ENCODE data around the gene GOLT1A.

The GOLT1A gene

GRCh38 chr1:204180133-204180532, 33.7 kb downstream of the GOLT1A start:
- H3K4me3 ChIP-seq (replicated peaks; ENCODE audit: low read depth, low read length): no peak overlapping the region
- DNase-seq (ENCODE audit: low read depth): no peak
- no peak for TF ChIP-seq CTCF (IDR thresholded peaks at IDR 0.05; ENCODE audit: low read length, missing control alignments)

GRCh38 chr1:204178487-204179281, 35.1 kb downstream of the GOLT1A start:
- DNase-seq (ENCODE audit: low read depth): no peak
- no peak overlapping the region for H3K4me3 ChIP-seq (replicated peaks; ENCODE audit: low read depth, low read length)
- no peak for TF ChIP-seq CTCF (IDR thresholded peaks at IDR 0.05; ENCODE audit: low read length, missing control alignments)

- DNase-seq (ENCODE audit: low read depth): no peak
Observed at GRCh38 chr1:204177133-204177532, 36.7 kb downstream of the GOLT1A start.

GRCh38 chr1:204176049-204176448, 37.7 kb downstream of the GOLT1A start:
- no peak overlapping the region for H3K4me3 ChIP-seq (replicated peaks; ENCODE audit: low read depth, low read length)
- no peak for TF ChIP-seq CTCF (IDR thresholded peaks at IDR 0.05; ENCODE audit: low read length, missing control alignments)
- DNase-seq (ENCODE audit: low read depth): no peak

More at GRCh38 chr1:204177133-204177532, 36.7 kb downstream of the GOLT1A start:
- no peak overlapping the region for H3K4me3 ChIP-seq (replicated peaks; ENCODE audit: low read depth, low read length)
- no peak for TF ChIP-seq CTCF (IDR thresholded peaks at IDR 0.05; ENCODE audit: low read length, missing control alignments)

GRCh38 chr1:204174958-204175357, 38.8 kb downstream of the GOLT1A start:
- no peak for TF ChIP-seq CTCF (IDR thresholded peaks at IDR 0.05; ENCODE audit: low read length, missing control alignments)
- DNase-seq (ENCODE audit: low read depth): no peak
- H3K4me3 ChIP-seq (replicated peaks; ENCODE audit: low read depth, low read length): no peak overlapping the region

GRCh38 chr1:204172404-204173029, 41.3 kb downstream of the GOLT1A start:
- H3K4me3 ChIP-seq (replicated peaks; ENCODE audit: low read depth, low read length): no peak overlapping the region
- no peak for TF ChIP-seq CTCF (IDR thresholded peaks at IDR 0.05; ENCODE audit: low read length, missing control alignments)
- no peak for DNase-seq (ENCODE audit: low read depth)

Data from fibroblast of pulmonary artery (primary cell).